Superior temporal gyrus (tissue), 1 donor: ENCODE results near the gene OTOS.

Experiments
- DNase-seq: peaks from one replicate; pipeline ENCODE4 v3.0.0-alpha.2; 2016; ENCODE audit errors: extremely low spot score

The OTOS gene

DNA sequence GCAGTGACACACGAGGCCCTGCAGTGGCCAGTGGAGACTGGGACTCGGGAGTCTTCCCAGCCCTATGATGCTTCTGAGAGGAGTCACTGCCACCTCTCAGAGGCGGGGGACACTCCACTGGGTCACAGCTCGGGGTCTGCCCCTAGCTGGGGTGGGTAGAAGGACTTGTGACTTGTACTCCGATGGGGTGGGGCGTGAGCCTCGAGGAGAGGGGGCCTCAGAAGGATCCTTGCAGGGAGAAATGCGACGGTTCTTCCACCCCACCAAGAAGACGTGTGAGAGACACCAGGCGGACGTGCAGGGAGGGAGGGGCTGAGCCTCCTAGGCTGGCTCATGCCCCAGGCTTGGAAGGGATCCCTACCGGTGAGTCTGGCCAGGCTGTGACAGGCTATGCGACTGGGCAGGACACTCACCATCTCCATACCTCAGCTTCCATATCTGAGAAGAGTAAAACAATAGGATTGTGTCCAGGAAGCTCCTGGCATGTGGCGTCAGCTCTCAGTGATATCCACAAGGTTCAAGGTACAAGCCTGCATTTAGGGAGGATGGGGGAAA is 11.1 kb upstream of the OTOS start:
- no peak for DNase-seq

DNA sequence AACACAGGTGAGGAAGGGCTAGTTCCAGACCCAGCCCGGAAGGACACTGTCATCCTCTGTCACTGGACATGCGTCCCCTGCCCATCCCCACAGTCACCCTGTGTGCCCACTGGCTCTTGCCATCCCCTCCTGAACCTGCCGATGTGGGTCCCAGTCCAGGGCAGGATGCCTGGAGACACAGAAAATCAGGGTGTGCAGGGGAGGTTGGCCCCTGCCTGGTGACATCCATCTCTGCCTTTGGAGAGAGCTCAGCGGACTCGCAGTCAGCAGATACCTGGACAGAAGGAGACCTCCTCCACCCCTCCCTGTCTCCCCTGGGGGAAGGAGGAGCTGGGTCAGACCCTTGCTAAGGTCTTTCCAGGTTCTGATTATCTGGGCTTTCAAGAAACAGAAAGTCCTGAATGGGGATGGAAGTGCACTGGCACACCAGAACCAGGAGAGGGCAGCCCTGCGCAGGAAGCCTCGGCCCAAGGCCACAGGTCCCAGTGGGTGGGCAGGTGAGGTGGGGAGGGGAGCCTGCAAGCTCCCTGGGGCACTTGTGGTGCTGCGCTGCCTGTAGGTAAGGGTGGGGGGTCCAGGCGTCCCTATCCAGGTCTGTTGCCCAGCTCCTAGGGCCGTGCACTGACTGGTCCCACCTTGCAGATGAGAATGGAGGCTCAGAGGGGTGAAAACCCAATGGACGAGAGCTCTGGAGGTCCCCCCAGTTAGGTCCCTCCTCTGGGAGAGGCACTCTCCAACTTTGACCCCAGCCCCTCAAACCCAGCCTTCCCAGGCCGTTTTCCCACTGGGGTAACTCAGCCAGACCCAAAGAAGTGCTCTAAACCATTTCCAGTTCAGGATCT is 9.7 kb upstream of the OTOS start:
- DNase-seq = peak; percentile 67

DNA sequence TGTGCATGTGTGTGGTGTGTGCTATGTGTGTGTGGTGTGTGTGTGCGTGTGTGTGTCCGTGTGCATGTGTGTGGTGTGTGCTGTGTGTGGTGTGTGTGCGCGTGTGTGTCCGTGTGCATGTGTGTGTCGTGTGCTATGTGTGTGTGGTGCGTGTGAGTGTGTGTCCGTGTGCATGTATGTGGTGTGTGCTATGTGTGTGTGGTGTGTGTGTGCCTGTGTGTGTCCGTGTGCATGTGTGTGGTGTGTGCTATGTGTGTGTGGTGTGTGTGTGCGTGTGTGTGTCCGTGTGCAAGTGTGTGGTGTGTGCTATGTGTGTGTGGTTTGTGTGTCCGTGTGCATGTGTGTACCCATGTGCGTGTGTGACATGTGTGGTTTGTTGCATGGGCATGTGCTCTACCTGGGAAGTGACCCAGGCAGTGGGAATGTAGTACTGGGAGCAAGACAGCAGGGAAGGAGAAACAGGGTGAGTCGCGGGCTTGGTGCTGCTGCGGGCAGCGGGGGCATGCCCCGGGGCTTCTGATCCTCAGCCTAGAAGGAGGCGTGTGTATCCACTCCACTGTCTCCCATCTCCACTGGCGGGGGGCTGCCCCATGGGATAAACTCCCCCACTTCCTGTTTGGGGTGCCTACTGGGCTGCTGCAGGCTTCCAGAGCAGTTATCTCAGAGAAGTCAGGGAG is 7.6 kb upstream of the OTOS start:
- no peak for DNase-seq

DNA sequence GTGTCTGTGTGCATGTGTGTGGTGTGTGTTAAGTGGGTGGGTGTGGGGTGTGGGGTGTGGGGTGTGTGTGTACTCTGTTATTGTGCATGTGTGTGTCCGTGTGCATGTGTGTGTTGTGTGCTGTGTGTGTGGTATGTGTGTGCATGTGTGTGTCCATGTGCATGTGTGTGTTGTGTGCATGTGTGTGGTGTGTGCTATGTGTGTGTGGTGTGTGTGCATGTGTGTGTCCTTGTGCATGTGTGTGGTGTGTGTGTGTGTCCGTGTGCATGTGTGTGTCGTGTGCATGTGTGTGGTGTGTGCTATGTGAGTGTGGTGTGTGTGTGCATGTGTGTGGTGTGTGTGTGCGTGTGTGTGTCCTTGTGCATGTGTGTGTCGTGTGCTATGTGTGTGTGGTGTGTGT is 6.9 kb upstream of the OTOS start:
- no peak for DNase-seq

DNA sequence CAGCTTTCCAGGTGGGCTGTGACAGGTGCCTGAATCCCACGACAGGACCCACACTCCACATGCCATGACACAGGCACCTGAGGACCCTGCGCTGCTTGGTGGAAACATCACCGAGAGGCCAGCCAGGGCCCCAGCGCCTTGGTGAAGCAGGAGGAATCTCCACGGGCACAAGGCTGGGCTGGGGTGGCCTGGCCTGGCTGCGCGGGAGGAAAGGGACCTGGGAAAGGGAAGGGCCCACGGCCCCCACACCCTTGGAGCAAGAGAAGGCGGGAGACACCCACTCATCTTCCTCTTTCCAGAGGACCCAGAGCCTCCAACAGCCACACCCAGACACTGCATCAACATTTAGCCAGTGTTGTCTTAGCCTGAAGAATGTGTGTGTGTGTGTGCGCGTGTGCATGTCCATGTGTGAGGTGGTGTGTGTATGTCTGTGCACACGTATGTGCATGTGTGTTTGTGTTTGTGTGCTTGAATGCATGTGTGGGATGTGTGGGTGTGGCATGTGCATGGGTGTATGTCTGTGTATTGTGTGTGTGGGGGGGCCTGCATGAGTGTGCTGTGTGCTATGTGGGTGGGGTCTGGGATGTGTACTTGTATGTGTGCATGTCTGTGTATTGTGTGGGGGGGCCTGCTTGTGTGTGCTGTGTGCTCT is 6.3 kb upstream of the OTOS start:
- no peak for DNase-seq

DNA sequence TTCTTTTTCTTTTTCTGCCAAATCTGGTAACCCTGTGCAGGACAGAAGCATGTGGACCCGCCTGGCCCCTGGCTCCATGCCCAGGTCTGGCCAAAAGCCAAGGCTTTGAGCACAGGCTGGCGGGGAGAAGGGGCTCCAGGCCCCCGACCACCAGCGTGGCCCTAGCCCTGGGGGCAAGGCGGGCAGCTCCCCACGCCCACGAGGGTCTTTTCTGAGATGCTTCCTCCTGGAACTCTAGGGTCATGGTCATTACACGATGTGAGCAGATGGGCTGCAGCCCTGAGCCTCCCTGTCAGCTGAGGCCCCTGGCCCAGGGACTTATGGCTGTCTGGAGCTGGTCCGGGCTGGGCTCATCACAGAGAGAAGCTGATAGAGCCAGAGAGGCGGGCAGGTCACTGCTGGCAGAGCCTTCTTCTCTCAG is 5.7 kb upstream of the OTOS start:
- no peak for DNase-seq

DNA sequence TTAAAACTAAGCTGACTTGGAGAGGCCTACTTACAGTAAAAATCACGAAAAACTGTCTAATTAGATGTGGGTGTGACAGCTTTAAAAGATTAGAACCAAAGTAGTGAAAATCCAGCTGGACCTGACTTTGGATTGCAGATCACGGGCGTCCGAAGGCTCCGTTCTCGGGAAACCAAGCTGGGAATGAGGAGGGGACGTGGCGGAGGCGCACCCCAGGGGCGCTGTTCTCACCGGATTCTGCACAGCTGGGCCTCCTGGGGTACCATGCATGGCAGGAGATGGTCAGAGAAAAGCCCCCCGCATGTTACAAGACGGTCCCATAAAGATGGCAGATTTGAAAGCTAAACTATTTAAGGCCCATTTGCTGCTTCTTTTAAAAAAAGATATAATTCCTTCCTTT is 5.0 kb upstream of the OTOS start:
- no peak for DNase-seq

DNA sequence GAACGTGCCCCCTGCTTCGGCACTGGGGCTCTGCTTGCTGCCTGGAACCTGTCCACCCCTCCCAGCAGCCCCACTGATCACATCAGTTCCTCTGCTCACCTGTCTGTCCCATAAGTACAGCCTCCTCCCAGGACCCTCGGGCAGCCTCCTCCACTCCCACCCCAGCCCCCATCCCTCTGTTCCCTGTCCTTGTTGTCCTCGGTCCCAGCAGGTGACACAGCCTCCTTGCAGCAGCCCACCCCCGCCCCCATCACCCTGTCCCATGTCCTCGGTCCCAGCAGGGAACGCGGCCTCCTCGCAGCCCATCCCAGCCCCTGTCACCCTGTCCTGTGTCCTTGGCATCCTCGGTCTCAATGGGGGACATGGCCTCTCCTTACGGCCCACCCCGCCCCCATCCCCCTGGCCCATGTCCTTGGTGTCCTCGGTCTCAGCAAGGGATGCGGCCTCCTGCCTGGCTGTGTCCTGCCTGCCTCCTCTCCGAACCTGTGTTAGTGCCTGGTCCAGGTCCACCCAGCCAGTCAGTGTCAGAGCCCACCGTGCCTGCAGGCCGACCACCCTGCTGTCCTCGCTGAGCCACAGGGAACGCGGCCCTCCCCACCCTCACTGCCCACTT is 4.3 kb upstream of the OTOS start:
- no peak for DNase-seq

DNA sequence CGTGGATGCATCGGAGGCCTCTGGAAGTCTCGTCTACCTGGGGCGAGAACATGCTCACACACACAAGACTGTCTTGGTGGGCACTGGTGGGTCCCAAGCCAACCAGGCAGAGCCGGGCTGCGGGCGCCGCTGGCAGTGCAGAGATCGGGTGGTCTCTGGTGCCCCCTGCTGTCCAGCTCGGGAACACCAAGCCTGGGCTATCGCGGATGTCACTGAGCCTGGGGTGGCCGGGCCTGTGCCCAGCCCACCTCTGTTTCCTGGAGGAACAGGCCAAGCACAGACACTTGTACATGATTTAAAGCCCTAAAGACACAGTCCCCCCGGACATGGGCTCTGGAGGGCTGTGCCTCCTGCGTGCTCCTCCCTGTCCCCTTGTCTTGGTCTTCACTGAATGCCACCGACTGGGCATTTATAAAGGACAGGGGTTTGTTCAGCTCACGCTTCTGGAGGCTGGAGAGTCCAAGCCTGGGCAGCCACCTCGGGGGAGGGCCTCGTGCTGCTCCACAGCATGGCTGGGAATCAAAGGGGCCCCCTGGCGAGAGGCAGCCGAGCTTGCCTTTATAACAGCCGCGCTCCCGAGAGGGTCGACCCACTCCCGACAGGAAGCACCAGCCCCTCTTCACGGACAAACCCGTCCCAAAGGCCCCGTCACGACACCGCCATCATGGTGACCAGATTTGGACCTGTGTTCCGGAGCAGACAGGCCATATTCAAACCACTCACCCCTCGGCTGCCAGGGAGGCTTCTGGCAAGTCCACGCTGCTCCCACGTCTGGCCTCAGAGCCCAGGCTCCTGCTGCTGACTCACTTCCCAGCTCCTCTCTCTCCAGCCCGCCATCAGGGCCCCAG is 3.6 kb upstream of the OTOS start:
- DNase-seq = peak; percentile 87

DNA sequence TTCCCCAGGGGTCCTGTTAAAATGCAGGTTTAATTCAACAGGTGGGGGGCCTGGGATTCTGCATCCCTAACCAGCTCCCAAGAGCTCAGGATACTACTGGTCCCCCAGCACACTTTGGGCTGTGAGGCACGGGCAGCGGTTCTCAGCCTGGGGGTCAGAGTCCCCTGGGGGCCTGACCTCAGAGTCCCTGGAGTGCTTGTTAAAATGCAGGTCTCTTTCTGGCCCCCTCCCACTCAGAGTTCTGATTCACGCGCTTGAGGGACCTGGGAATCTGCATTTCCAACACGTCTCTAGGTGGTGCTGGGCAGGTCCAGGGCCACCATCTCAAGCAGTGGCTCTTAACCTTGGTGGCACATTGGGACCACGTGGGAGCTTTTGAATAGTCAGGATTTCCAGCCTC is 2.8 kb upstream of the OTOS start:
- DNase-seq = no peak

DNA sequence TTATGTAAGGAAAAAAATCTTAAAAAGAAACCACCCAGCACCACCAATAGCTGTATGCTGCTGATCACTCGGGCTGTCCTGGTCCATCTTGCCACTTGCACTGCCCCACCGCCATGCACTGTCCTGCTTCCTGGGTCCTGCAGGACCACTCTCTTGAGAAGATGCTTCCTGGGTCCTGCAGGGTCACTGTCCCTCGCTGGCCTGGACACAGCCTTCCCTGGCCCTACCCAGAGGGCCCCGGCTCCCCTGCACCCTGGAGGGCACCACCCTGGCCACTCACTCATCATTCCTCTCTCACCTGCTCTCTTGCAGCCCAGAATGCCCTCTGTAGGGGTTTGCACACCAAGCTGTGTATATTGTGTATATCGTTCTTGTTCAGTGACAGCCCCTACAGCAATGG is 2.4 kb upstream of the OTOS start:
- no peak for DNase-seq

DNA sequence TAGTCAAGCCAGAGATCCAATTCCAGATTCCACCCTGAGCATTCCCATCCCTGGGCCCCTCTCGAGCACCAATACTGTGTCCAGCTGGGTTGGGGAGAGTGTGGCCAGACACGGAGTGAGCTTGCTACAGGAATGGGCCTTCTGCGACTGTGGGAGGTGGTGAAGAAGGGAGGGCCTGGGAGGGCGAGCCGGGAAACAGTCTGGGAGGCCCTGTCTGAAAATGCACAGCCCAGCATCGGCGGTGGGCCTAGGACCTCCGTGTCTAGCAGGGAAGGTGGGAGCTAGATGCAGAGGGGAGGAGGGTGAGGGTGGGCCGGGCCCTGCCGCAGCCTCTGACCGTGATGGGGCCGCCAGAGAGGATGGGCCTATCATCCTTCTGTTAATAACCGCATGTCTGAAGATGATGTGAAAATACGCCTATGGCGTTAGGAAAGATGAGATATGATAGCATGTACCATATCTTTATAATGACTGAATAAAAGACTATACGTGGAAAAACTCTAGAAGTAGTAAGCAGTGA is 1.9 kb upstream of the OTOS start:
- no peak for DNase-seq

DNA sequence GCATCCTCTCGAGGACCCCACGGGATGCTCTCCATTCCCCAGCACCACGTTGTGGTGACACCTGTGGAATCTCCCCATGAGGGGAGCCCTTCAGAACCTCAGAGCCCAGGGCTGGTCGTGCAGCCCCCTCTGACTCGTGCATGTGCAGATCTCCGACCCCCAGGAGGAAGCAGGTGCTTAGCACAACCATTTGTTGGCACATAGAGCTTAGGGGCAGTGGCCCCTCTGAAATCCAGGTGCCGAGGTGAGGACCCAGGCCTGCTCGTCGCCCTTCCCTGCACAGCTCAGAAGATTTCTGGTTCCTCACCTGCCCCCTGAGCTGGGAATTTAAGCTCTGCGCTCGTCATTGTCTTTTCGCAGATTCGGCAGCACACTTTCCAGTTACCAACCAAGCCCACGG is 1.3 kb upstream of the OTOS start:
- DNase-seq = no peak

DNA sequence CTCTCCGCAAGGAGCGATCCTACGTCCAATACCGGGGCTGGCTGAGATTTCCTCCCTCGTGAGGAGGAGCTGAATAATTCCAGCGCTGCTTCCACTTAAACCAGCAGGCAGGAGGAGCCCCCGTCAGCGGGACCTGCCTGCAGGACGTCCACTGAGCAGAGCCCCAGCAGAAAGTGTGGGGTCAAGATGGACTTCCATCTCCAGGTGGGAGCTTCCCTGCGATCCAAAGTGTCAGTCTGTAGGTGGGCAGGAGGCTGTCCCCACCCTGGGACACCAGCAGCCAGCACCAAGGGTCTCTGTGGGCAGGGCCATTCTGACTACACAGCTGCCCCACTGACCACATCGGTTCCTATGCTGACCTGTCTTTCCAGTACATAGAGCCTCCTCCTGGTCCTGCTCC is 462 bp upstream of the OTOS start:
- no peak for DNase-seq

DNA sequence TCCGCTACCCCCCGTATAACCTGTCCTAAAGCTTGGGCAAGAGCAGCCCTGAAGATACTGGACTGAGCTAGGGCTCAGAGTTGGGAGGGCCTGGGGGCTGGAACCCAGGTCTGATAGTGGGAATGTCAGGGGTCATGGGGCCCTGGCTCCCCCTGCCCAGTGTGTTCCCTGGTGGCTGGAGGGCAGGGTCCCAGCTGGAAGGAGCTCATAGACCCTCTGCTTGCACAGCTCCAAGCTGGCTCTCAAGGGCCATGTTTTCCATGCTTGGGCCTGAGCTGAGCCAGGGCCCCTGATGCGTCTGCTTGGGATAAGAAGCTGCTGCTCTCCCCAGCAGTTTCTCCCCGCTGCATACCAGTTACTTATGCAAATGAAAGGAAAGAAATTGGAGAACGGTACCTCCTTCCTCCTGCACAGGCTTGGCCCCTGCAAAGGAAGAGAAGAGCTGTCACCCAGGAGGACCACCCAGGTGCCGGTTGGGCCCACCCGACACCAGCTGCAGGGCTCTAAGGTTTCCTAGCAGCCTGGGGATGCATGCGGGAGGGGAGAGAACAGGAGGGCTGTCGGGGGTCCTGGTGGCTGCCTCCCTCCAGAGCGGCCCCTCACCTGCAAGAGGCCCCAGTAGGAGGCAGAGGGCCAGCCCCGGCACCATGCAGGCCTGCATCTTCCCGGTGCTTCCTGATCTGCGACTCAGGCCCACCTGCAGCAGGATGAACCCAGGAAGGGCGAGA is 628 bp downstream of the OTOS start:
- no peak for DNase-seq

DNA sequence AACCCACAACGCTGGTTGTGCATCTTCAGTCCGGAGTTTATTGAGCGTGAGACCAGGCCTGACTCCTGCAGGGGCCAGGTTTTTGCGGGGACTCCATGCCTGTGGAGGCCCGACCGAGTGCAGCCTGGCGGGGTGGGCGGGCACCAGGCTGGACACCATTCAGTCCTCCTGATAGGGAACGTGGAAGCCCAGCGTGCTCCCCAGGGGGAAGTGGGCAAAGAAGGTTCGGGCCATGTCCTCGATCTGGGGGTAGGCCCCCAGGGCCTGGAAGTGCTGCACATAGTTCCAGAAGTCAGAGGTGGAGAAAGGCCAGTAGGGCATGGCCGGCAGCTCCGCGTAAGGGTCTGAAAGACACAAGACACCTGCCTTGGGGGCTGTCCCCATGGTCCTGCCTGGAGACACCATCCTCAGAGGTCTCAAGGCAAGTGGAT is 1.4 kb downstream of the OTOS start:
- no peak for DNase-seq

DNA sequence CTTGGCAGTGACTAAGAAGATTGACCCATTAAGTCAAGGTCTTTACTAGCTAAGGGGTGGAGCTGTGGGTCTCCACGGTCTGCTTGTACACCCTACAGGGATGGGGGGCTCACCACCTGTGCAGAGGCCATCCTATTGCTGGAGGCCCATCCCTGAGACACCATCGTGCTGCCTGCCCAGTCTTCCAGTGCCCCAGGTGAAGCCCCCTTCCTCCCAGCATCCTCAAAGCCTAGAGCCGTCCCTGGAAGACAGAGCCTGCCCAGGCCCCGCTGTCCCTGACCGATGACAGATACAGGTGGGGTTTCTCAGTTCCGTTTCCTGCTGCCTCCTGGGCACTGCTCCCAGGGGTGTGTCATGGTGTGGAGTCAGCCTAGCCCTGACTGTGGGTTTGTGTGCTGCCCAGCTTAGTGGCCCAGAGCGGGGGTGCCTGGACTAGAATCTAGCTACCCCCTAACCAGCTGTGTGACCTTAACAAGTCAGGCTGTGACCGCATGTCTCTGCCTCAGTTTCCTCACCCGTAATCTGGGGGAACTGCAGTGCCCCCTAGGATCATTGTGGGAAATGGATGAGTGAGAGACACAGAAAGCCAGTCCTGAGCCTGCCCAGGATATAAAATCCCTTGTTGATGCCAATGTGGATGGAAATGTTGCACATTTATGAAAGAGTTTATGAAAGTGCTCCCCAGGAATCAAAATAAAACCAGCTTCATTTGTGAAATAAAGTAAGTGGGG is 2.0 kb downstream of the OTOS start:
- no peak for DNase-seq

DNA sequence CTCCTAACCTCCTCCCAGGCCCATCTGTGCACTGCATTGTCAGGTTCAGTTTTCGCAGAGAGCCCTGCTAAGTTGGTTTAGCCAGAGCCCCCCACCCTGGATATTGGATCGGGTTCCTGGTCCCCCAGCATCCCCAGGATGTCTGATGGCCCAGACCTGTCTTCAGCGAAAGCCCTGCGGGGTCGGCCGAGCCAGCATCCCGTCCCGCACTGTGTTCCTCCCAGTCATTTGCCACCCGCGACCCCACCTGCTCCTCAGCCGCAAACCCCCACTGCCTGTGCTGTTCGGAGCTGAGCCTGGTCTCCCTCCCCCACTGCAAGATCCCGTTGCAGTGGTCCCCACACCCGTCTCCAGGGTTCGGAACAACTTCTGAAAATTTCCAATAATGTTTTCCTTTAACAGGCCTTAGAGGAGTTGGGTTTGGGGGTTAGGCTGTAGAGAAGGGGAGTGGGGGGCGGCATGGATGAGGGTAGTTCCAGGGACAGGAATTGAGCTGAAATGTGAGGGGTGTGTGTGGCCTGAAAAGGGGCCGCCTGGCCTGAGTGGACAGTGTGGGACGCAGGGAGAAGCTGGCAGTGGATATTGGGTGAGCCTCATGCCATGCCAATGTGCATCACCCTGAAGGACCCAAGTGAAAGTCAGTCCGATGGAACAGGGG is 2.7 kb downstream of the OTOS start:
- DNase-seq = no peak

DNA sequence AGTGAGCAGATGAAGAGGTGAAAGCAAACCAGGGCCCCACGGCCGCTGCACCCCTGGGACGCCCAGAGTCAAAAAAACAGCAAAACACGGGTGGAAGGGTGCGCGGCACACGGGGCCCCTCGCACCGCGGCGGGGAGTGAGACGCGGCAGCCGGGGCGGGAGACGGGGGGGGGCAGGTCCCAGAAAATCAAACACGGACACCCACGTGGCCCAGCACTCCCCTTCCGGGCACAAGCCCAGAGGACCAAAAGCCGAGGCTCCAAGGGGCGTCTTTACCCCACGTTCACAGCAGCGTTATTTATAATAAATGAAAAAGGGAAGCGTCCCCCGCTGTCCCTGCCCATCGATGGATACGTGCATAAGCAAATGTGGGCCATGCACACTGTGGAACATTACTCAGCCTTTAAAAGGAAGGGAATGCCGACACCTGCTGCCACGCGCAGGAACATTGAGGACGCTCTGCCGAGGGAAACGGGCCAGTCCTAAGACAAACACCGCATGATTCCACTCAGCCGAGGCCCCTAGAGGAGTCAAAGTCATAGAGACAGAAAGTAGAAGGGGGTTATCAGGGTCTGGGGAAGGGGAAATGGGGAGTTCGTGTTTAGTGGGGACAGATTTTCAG is 3.7 kb downstream of the OTOS start:
- DNase-seq = no peak
